ENCODE results near the gene NOX5.

GRCh38 chr15:69066007-69066995, 51.8 kb downstream of the NOX5 start:
- TF ChIP-seq, protein P1, sequence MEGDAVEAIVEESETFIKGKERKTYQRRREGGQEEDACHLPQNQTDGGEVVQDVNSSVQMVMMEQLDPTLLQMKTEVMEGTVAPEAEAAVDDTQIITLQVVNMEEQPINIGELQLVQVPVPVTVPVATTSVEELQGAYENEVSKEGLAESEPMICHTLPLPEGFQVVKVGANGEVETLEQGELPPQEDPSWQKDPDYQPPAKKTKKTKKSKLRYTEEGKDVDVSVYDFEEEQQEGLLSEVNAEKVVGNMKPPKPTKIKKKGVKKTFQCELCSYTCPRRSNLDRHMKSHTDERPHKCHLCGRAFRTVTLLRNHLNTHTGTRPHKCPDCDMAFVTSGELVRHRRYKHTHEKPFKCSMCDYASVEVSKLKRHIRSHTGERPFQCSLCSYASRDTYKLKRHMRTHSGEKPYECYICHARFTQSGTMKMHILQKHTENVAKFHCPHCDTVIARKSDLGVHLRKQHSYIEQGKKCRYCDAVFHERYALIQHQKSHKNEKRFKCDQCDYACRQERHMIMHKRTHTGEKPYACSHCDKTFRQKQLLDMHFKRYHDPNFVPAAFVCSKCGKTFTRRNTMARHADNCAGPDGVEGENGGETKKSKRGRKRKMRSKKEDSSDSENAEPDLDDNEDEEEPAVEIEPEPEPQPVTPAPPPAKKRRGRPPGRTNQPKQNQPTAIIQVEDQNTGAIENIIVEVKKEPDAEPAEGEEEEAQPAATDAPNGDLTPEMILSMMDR (IDR thresholded peaks at IDR 0.05): no peak
- no peak for TF ChIP-seq POLR2A (IDR thresholded peaks at IDR 0.05)

Data from esophagus squamous epithelium (tissue), 4 donors.